H1 (cell line): ENCODE measurements around the gene CCDC12. TPM values are rescaled to one million over a fixed set of nuclear protein-coding genes. Genes with fewer than 3 reads are reported as not detected.

ENCODE experiments used
- CTCF ChIA-PET: fragments of 300-600 bp; sonication (Branson Sonifier 250); formaldehyde crosslinking; loops from one replicate; lab custom pipeline; 2021; ENCODE audit not compliant: partially characterized antibody; lab: Charles Lee
- POLR2A ChIA-PET: fragments of 300-600 bp; sonication (Branson Sonifier 250); formaldehyde crosslinking; loops from one replicate; lab custom pipeline; 2021; ENCODE audit warnings: inconsistent platforms; ENCODE audit not compliant: partially characterized antibody; lab: Charles Lee
- DNase-seq, 2 experiments: peaks; one replicate each; pipeline versions ENCODE4 v3.0.0 to v3.0.0-alpha.2; 2010 to 2022; ENCODE audit warnings: low spot score in 2 of 2, low read depth in 1 of 2, mixed read lengths in 1 of 2
- FAIRE-seq: peaks from 2 replicates; lab custom pipeline; 2011; peaks lifted over from hg19 to GRCh38; lab: Jason Lieb, UNC
- H2AFZ ChIP-seq: 2 replicates; pipeline ENCODE4 v1.8.1; 2012; ENCODE audit warnings: low read length, inconsistent platforms
- H2AK5ac ChIP-seq: 2 replicates; pipeline ENCODE4 v1.6.1; 2013; ENCODE audit warnings: low read depth, low read length
- H2BK120ac ChIP-seq: replicated peaks from 2 replicates; pipeline ENCODE3; 2013; ENCODE audit warnings: low read depth, low read length, inconsistent platforms
- H2BK12ac ChIP-seq: 2 replicates; pipeline ENCODE4 v1.6.1; 2013; ENCODE audit warnings: low read depth, low read length
- H2BK15ac ChIP-seq: 2 replicates; pipeline ENCODE4 v1.6.1; 2013; ENCODE audit warnings: low read length
- H2BK20ac ChIP-seq: 2 replicates; pipeline ENCODE4 v1.6.1; 2013; ENCODE audit warnings: low read length
- H2BK5ac ChIP-seq: 2 replicates; pipeline ENCODE4 v1.6.1; 2013; ENCODE audit warnings: low read depth, low read length
- H3K14ac ChIP-seq: 2 replicates; pipeline ENCODE4 v1.6.1; 2013; ENCODE audit warnings: inconsistent platforms; ENCODE audit not compliant: insufficient read length
- H3K18ac ChIP-seq: 2 replicates; pipeline ENCODE4 v1.6.1; 2013; ENCODE audit warnings: low read length; ENCODE audit errors: extremely low read depth
- H3K23ac ChIP-seq: 2 replicates; pipeline ENCODE4 v1.6.1; 2013; ENCODE audit warnings: inconsistent platforms; ENCODE audit not compliant: insufficient read length
- H3K23me2 ChIP-seq: 2 replicates; pipeline ENCODE4 v1.6.1; 2013; ENCODE audit warnings: low read depth, low read length
- H3K27ac ChIP-seq: 2 replicates; pipeline ENCODE4 v1.6.1; 2011; ENCODE audit warnings: low read depth, low read length, inconsistent platforms
- H3K27me3 ChIP-seq, 4 experiments: replicated peaks in 1 of 4; 1 replicate in 1 of 4; 2 replicates in 3 of 4; pipeline versions ENCODE4 v1.6.1 to v1.8.1; 2011 to 2013; ENCODE audit warnings: low read length in 3 of 4, mild to moderate bottlenecking in 3 of 4, inconsistent platforms in 2 of 4, mixed read lengths in 2 of 4, moderate library complexity in 1 of 4; ENCODE audit not compliant: control insufficient read depth in 3 of 4, insufficient read depth in 3 of 4; ENCODE audit errors: extremely low read depth in 1 of 4
- H3K36me3 ChIP-seq, 4 experiments: 2 replicates each; pipeline versions ENCODE4 v1.6.1 to v1.8.1; 2011 to 2013; ENCODE audit warnings: mild to moderate bottlenecking in 4 of 4, low read length in 3 of 4, moderate library complexity in 2 of 4, control low read depth in 1 of 4, inconsistent platforms in 1 of 4; ENCODE audit not compliant: insufficient read depth in 4 of 4, control insufficient read depth in 2 of 4
- H3K4ac ChIP-seq: replicated peaks from 2 replicates; pipeline ENCODE3; 2013; ENCODE audit warnings: low read length, low read depth, mixed read lengths, inconsistent platforms; ENCODE audit not compliant: insufficient read length
- H3K4me1 ChIP-seq, 4 experiments: replicated peaks in 1 of 4; 1 replicate in 1 of 4; 2 replicates in 3 of 4; pipeline versions ENCODE4 v1.6.1 to v1.8.1; 2011 to 2013; ENCODE audit warnings: low read length in 3 of 4, inconsistent platforms in 2 of 4, mixed read lengths in 1 of 4; ENCODE audit not compliant: insufficient read depth in 4 of 4, control insufficient read depth in 3 of 4
- H3K4me2 ChIP-seq, 2 experiments: 2 replicates each; pipeline versions ENCODE4 v1.6.1 to v1.8.1; 2011 to 2013; ENCODE audit warnings: low read depth in 2 of 2, low read length in 2 of 2, control low read depth in 1 of 2, inconsistent platforms in 1 of 2, mild to moderate bottlenecking in 1 of 2; ENCODE audit not compliant: insufficient read depth in 1 of 2
- H3K4me3 ChIP-seq, 4 experiments: fragments of 200-600, 300-600 bp in 1 of 4; sonication (generic), shearing (Covaris generic), sonication (Bioruptor Twin) in 1 of 4; 2 replicates each; pipeline versions ENCODE4 v1.5.1 to v1.8.1; 2011 to 2016; ENCODE audit warnings: low read length in 4 of 4, low read depth in 3 of 4, control low read depth in 2 of 4, inconsistent platforms in 2 of 4, mild to moderate bottlenecking in 2 of 4, mixed read lengths in 1 of 4, moderate library complexity in 1 of 4; ENCODE audit not compliant: insufficient read depth in 2 of 4; ENCODE audit errors: extremely low read depth in 1 of 4
- H3K56ac ChIP-seq: replicated peaks from 2 replicates; pipeline ENCODE3; 2013; ENCODE audit warnings: low read depth, mild to moderate bottlenecking, mixed read lengths, low read length, inconsistent platforms; ENCODE audit not compliant: insufficient read length
- H3K79me1 ChIP-seq: 2 replicates; pipeline ENCODE4 v1.6.1; 2013; ENCODE audit warnings: low read depth, low read length, control low read depth
- H3K79me2 ChIP-seq, 2 experiments: 2 replicates each; pipeline versions ENCODE4 v1.6.1 to v1.8.1; 2012 to 2013; ENCODE audit warnings: low read length in 2 of 2, mild to moderate bottlenecking in 2 of 2, inconsistent platforms in 1 of 2; ENCODE audit not compliant: insufficient read depth in 2 of 2, control insufficient read depth in 1 of 2
- H3K9ac ChIP-seq, 4 experiments: replicated peaks in 1 of 4; 1 replicate in 1 of 4; 2 replicates in 3 of 4; pipeline versions ENCODE4 v1.6.1 to v1.8.1; 2011 to 2013; ENCODE audit warnings: low read depth in 3 of 4, low read length in 3 of 4, control low read depth in 2 of 4, mild to moderate bottlenecking in 2 of 4, moderate library complexity in 2 of 4, inconsistent platforms in 1 of 4; ENCODE audit errors: extremely low read depth in 1 of 4
- H3K9me3 ChIP-seq, 2 experiments: 2 replicates each; pipeline versions ENCODE4 v1.6.1 to v1.8.1; 2012 to 2013; ENCODE audit warnings: mild to moderate bottlenecking in 2 of 2, moderate library complexity in 2 of 2, control low read depth in 1 of 2, inconsistent platforms in 1 of 2, low read depth in 1 of 2, low read length in 1 of 2, mixed read lengths in 1 of 2; ENCODE audit not compliant: insufficient read depth in 2 of 2
- H4K20me1 ChIP-seq, 2 experiments: replicated peaks in 1 of 2; 2 replicates each; pipeline versions ENCODE3 to v1.8.1; 2011 to 2013; ENCODE audit warnings: inconsistent platforms in 2 of 2, low read length in 2 of 2, mild to moderate bottlenecking in 1 of 2; ENCODE audit not compliant: insufficient read depth in 2 of 2, control insufficient read depth in 1 of 2
- H4K5ac ChIP-seq: 2 replicates; pipeline ENCODE4 v1.6.1; 2013; ENCODE audit warnings: low read length, low read depth, mixed read lengths, inconsistent platforms; ENCODE audit not compliant: insufficient read length
- H4K8ac ChIP-seq: 2 replicates; pipeline ENCODE4 v1.8.0; 2013; ENCODE audit warnings: mild to moderate bottlenecking, moderate library complexity, low read length, inconsistent platforms; ENCODE audit not compliant: insufficient read depth; ENCODE audit errors: extremely low read depth
- H4K91ac ChIP-seq: replicated peaks from 2 replicates; pipeline ENCODE3; 2013; ENCODE audit warnings: low read length, mixed read lengths, inconsistent platforms; ENCODE audit not compliant: insufficient read length
- CBX5 ChIP-seq: fragments of 300-800, 300-1000 bp; sonication (generic); IDR thresholded peaks from 2 replicates; pipeline ENCODE4 v1.7.1; 2016; ENCODE audit warnings: antibody characterized with exemption, low read length, low read depth
- CEBPB ChIP-seq: IDR thresholded peaks from 2 replicates; pipeline ENCODE4 v1.6.1; 2012; ENCODE audit warnings: low read depth, low read length
- CREB1 ChIP-seq: IDR thresholded peaks from 2 replicates; pipeline ENCODE4 v1.6.1; 2012; ENCODE audit warnings: inconsistent platforms
- SAP30 ChIP-seq: fragments of 300-600 bp; sonication (generic); IDR thresholded peaks from 2 replicates; pipeline ENCODE4 v1.7.1; 2012; ENCODE audit warnings: low read length, moderate library complexity, mild to moderate bottlenecking, inconsistent platforms; ENCODE audit not compliant: insufficient read depth, insufficient replicate concordance
- SUZ12 ChIP-seq: fragments of 200-600 bp; sonication (generic); IDR thresholded peaks from 2 replicates; pipeline ENCODE4 v1.6.1; 2012; ENCODE audit warnings: mild to moderate bottlenecking, inconsistent platforms, low read length, moderate library complexity, mixed read lengths
- WGBS, 2 experiments: shearing (Covaris generic) in 1 of 2; methylation state at CpG; one replicate each; pipeline versions ENCODE4 v1.1.6 to v1.1.7; 2013 to 2015; ENCODE audit warnings: low lambda C conversion rate in 2 of 2, mixed read lengths in 2 of 2, inconsistent platforms in 1 of 2, low coverage in 1 of 2, missing lambda C conversion rate in 1 of 2; ENCODE audit not compliant: insufficient replicate concordance in 2 of 2, insufficient coverage in 1 of 2, insufficient read length in 1 of 2; ENCODE audit errors: extremely low coverage in 1 of 2, missing lambda C conversion rate in 1 of 2; 5-methylcytosine and 5-hydroxymethylcytosine counted together
- polyA plus RNA-seq, 7 experiments: library from polyadenylated mRNA; depleted of rRNA in 3 of 7; stranded (reverse) in 5 of 7; unstranded in 2 of 7; fragments of >200 nt in 5 of 7; fragments of 200-250 nt in 2 of 7; gene quantifications; 1 replicate in 5 of 7; 2 replicates in 1 of 7; 4 replicates in 1 of 7; pipeline versions ENCODE4 v1.2.1 to v1.2.3, GENCODE V29; 2011 to 2013; ENCODE audit warnings: missing spikeins in 2 of 7, mixed read lengths in 2 of 7
- total RNA-seq: library from RNA; stranded (reverse); fragmentation: NEBNext Ultra II Directional; extraction: Animal tissue kit (Norgen Biotek cat#: 25700); gene quantifications from 2 replicates; pipeline ENCODE4 v1.2.1, GENCODE V29; 2021

Gene CCDC12
- total and polyA plus RNA-seq, 2 of the 8 experiments (the other 6 are each of a cell fraction or from before 2014, with no cell fraction given) = 29.5 to 41.3 TPM

GRCh38 chr3:46987319-46987742 is 10.8 kb upstream of the CCDC12 start:
- H3K27ac ChIP-seq = no peak overlapping the region
- H3K36me3 ChIP-seq = no peaks in the 10 kb centered on the region; a peak in 1 of 8 replicates
- H3K79me2 ChIP-seq = no peaks in the 10 kb centered on the region; a peak in 1 of 4 replicates
- no peaks in the 10 kb centered on the region for H3K9me3 ChIP-seq
- H4K20me1 ChIP-seq = peaks cover 4 to 15% of the 10 kb centered on the region in 2 experiments
- peaks cover 3 to 27% (median 9%) of the 10 kb centered on the region in 4 experiments for H3K4me1 ChIP-seq
- H2AK5ac ChIP-seq = 0 out of 2 replicates have a peak overlapping the region, but pooled peaks have one; percentile 19
- H3K23me2 ChIP-seq = no peaks in the 10 kb centered on the region
- H3K27me3 ChIP-seq = 0 out of 7 replicates have a peak, but pooled peaks cover 0 to 4% (median 0%) of the 10 kb centered on the region in 4 experiments
- H3K4me2 ChIP-seq = no peak overlapping the region; a peak in 1 of 4 replicates
- POLR2A ChIA-PET = interaction anchor here (0.6 to 1.5 kb wide), 6 partner anchors 8 to 44 kb away, joined by 3 to 4 read pairs (median 3); partner anchors contain the start of genes CCDC12 and NBEAL2
- H3K9ac ChIP-seq = no peak overlapping the region
- no peak overlapping the region for H3K4ac ChIP-seq
- no peak overlapping the region; the same call in 1 of the 2 replicates for H2BK12ac ChIP-seq
- no peak overlapping the region for H4K5ac ChIP-seq
- H4K8ac ChIP-seq = no peak overlapping the region
- DNase-seq (no peak), FAIRE-seq (no peak)
- H2AFZ ChIP-seq = no peak overlapping the region
- WGBS, 2 experiments = 92% methylated on average over 9 of the region's 9 CpGs; no CpG with 5 or more reads in 1 of the 2 experiments
- no peak overlapping the region for H3K4me3 ChIP-seq
- H2BK15ac ChIP-seq = peak overlapping the region; percentile 88; the same call in 1 of the 2 replicates
- no peak overlapping the region for H3K14ac ChIP-seq
- H3K18ac ChIP-seq = peak overlapping the region; percentile 29; the same call in 1 of the 2 replicates
- no peak overlapping the region for H2BK120ac ChIP-seq
- peak overlapping the region; percentile 97; the same call in 1 of the 2 replicates for H2BK5ac ChIP-seq
- H3K56ac ChIP-seq = no peak overlapping the region
- CTCF ChIA-PET = interaction anchor here (0.6 to 13.0 kb wide), 7 partner anchors 16 to 121 kb away, joined by 3 to 130 read pairs (median 5); no protein-coding TSS in a partner anchor
- no peak overlapping the region for H2BK20ac ChIP-seq
- no peak overlapping the region for H3K23ac ChIP-seq
- no peak overlapping the region for H4K91ac ChIP-seq
- H3K79me1 ChIP-seq = no peaks in the 10 kb centered on the region
- TF ChIP-seq CBX5 = no peak
- TF ChIP-seq CEBPB = no peak
- TF ChIP-seq SAP30 = no peak
- no peak for TF ChIP-seq SUZ12
- TF ChIP-seq CREB1 = no peak
